ENCODE results near the gene GOLPH3. TPM values are rescaled to one million over a fixed set of nuclear protein-coding genes. Genes with fewer than 3 reads are reported as not detected.
A peak's percentile ranks its signal among the peaks of the same experiment; 100 is the strongest.

GOLPH3 gene
- total and polyA plus RNA-seq, 5 donors, result 40.4 to 76.4 (median 56.2) TPM

DNA sequence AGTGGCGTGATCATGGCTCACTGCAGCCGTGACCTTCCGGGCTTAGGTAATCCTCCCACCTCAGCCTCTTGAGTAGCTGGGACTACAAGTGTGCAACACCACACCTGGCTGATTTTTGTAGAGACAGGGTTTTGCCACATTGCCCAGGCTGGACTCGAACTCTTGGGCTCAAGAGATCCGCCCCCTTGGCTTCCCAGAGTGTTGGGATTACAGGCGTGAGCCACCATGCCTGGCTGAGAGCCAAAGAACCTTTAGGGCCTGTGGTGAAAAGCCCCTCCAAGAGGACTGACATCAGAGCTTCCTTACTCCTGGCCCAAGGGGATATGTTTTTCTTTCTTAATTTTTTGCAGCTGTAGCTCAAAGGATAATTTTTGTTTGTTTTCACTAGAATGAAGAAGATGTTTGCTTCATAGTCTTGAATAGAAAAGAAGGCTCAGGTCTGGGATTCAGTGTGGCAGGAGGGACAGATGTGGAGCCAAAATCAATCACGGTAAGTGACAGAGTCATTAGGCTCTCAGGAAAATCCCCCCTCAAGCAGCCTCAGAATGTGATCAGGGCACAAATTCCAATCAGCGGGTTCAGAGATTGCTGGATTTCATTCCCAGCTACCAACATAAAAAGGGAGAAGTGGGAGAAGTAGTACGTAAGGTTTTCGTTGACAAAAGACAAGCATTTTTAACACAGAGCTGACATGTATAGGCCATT lies 77.1 kb downstream of the GOLPH3 start:
- 87% methylated on average over 10 of the region's 10 CpGs for WGBS
- Histone ChIP-seq H3K27ac (ENCODE audit: low read length) (no peak overlapping the region), H3K4me1 (ENCODE audit: control insufficient read depth, insufficient read depth, low read length) (peaks cover 11% of the 10 kb centered on the region), H3K4me3 (ENCODE audit: low read length) (no peak overlapping the region), H3K27me3 (ENCODE audit: control insufficient read depth, insufficient read depth) (no peaks in the 10 kb centered on the region), H3K9me3 (ENCODE audit: control insufficient read depth, low read length) (peaks cover 4% of the 10 kb centered on the region)
- intact Hi-C loops (cut with DNase I), result loop anchor here in 2 of 4 donors (5.0 to 10.0 kb wide), 2 partner anchors 270 to 512 kb away; no protein-coding TSS in a partner anchor
- ATAC-seq, result no peak
- DNase-seq, result no peak

DNA sequence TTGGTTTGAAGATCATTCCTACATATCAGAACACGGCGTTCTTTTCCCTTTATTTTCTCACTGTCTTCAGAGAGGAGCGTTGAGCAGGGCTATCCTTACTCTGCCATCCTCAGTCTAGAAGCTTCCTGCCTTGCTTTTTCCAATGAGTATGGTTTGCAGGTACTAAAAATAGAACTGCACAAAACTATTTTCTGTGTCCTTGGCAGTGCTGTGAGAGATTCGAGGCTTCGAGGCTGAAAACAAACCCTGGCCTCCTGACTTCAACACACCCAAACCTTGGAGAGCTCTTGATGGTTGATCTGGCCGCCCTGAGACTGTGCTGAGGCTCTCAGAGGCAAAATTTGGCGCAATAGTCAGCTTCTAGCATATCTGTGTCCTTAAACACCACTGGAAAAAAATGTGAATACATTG lies 78.9 kb downstream of the GOLPH3 start:
- Histone ChIP-seq H3K4me1 (ENCODE audit: control insufficient read depth, insufficient read depth, low read length) (peaks cover 9% of the 10 kb centered on the region), H3K27me3 (ENCODE audit: control insufficient read depth, insufficient read depth) (no peaks in the 10 kb centered on the region), H3K4me3 (ENCODE audit: low read length) (no peak overlapping the region), H3K27ac (ENCODE audit: low read length) (peak overlapping the region; percentile 16), H3K9me3 (ENCODE audit: control insufficient read depth, low read length) (peaks cover 4% of the 10 kb centered on the region)
- 43% methylated on average over 7 of the region's 7 CpGs for WGBS
- intact Hi-C loops (cut with DNase I), result loop anchor here in 2 of 4 donors (5.0 to 10.0 kb wide), 2 partner anchors 268 to 510 kb away; no protein-coding TSS in a partner anchor
- ATAC-seq (no peak), DNase-seq (no peak)

GRCh38 chr5:32094691-32095090 lies 79.4 kb downstream of the GOLPH3 start:
- Histone ChIP-seq H3K27me3 (ENCODE audit: control insufficient read depth, insufficient read depth) (no peaks in the 10 kb centered on the region), H3K27ac (ENCODE audit: low read length) (no peak overlapping the region), H3K4me1 (ENCODE audit: control insufficient read depth, insufficient read depth, low read length) (peaks cover 8% of the 10 kb centered on the region), H3K9me3 (ENCODE audit: control insufficient read depth, low read length) (peaks cover 2% of the 10 kb centered on the region), H3K4me3 (ENCODE audit: low read length) (no peak overlapping the region)
- intact Hi-C loops (cut with DNase I), result loop anchor here in 3 of 4 donors (5.0 to 10.0 kb wide), 3 partner anchors 267 to 512 kb away; no protein-coding TSS in a partner anchor
- no peak for DNase-seq
- ATAC-seq, result no peak
- WGBS, result 93% methylated on average over 5 of the region's 5 CpGs

DNA sequence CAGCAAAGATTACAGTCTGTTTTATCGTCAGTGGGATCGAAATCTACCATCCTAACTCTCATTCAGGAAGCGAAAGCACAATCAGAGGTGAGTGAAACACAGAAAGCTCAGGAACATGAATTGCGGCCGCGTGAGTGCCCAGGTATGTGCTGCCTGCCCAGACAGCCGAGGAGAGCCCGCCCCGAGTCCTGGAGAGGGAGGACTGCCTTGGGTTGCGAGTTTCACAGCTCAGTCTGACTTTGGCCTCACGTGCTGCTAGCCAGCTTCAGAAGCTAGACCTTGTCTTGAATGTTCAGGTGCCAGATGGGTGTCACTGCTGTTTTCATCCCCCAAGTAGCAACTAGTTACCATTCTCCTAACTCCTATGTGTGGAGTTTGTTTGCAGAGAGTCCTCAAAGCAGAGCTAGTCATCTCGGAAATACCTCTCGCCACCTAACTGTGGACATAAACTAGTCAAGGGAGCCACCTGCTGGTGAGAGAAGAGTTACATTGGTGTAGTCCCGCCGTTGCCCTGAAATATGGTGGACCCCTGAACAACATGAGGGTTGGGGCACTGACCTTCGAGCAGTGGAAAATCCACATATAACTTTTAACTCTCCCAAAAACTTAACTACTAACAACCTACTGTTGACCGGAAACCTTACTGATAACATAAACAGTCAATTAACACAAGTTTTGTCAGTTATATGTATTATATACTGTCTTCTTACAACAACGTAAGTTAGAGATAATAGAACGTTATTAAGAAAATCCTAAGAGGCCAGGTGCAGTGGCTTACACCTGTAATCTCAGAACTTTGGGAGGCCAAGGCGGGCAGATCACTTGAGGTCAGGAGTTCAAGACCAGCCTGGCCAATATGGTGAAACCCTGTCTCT lies 80.9 kb downstream of the GOLPH3 start:
- 53% methylated on average over 20 of the region's 20 CpGs for WGBS
- DNase-seq, result peak in 2 of 3 donors; percentile 53 to 63

DNA sequence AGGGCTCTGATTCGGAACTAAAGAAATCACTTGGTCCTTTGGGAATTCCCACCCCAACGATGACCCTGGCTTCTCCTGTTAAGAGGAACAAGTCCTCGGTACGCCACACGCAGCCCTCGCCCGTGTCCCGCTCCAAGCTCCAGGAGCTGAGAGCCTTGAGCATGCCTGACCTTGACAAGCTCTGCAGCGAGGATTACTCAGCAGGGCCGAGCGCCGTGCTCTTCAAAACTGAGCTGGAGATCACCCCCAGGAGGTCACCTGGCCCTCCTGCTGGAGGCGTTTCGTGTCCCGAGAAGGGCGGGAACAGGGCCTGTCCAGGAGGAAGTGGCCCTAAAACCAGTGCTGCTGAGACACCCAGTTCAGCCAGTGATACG lies 83.4 kb downstream of the GOLPH3 start:
- peaks cover 8% of the 10 kb centered on the region for H3K4me1 ChIP-seq (ENCODE audit: control insufficient read depth, insufficient read depth, low read length)
- H3K27me3 ChIP-seq (ENCODE audit: control insufficient read depth, insufficient read depth), result no peaks in the 10 kb centered on the region
- DNase-seq (peak in 1 of 3 donors; percentile 55), ATAC-seq (no peak)
- no peak overlapping the region for H3K27ac ChIP-seq (ENCODE audit: low read length)
- intact Hi-C loops (cut with DNase I), result loop anchor here in 2 of 4 donors (5.0 to 10.0 kb wide), 2 partner anchors 506 to 508 kb away; no protein-coding TSS in a partner anchor
- peaks cover 2% of the 10 kb centered on the region for H3K9me3 ChIP-seq (ENCODE audit: control insufficient read depth, low read length)
- WGBS, result 90% methylated on average over 17 of the region's 17 CpGs
- H3K4me3 ChIP-seq (ENCODE audit: low read length), result no peak overlapping the region

More for the DNA sequence above, 80.9 kb downstream of the GOLPH3 start:
- H3K4me1 ChIP-seq (ENCODE audit: control insufficient read depth, insufficient read depth, low read length), result peaks cover 8% of the 10 kb centered on the region
- intact Hi-C loops (cut with DNase I), result loop anchor here in 2 of 4 donors (5.0 to 10.0 kb wide), 2 partner anchors 508 to 511 kb away; no protein-coding TSS in a partner anchor
- peak; percentile 76 to 77 for ATAC-seq
- H3K9me3 ChIP-seq (ENCODE audit: control insufficient read depth, low read length), result peaks cover 2% of the 10 kb centered on the region
- H3K27me3 ChIP-seq (ENCODE audit: control insufficient read depth, insufficient read depth), result no peaks in the 10 kb centered on the region
- H3K4me3 ChIP-seq (ENCODE audit: low read length), result no peak overlapping the region
- no peak overlapping the region for H3K27ac ChIP-seq (ENCODE audit: low read length)

DNA sequence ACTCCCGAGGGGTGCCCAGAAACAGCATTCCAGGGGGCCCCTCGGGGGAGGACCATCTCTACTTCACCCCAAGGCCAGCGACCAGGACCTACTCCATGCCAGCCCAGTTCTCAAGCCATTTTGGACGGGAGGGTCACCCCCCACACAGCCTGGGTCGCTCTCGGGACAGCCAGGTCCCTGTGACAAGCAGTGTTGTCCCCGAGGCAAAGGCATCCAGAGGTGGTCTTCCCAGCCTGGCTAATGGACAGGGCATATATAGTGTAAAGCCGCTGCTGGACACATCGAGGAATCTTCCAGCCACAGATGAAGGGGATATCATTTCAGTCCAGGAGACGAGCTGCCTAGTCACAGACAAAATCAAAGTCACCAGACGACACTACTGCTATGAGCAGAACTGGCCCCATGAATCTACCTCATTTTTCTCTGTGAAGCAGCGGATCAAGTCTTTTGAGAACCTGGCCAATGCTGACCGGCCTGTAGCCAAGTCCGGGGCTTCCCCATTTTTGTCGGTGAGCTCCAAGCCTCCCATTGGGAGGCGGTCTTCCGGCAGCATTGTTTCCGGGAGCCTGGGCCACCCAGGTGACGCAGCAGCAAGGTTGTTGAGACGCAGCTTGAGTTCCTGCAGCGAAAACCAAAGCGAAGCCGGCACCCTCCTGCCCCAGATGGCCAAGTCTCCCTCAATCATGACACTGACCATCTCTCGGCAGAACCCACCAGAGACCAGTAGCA lies 83.9 kb downstream of the GOLPH3 start:
- ATAC-seq (no peak), DNase-seq (no peak)
- Histone ChIP-seq H3K27ac (ENCODE audit: low read length) (no peak overlapping the region), H3K9me3 (ENCODE audit: control insufficient read depth, low read length) (peaks cover 2% of the 10 kb centered on the region), H3K4me3 (ENCODE audit: low read length) (no peak overlapping the region), H3K4me1 (ENCODE audit: control insufficient read depth, insufficient read depth, low read length) (peaks cover 6% of the 10 kb centered on the region), H3K27me3 (ENCODE audit: control insufficient read depth, insufficient read depth) (no peaks in the 10 kb centered on the region)
- intact Hi-C loops (cut with DNase I), result loop anchor here in 2 of 4 donors (5.0 to 10.0 kb wide), 2 partner anchors 505 to 508 kb away; no protein-coding TSS in a partner anchor
- 90% methylated on average over 24 of the region's 24 CpGs for WGBS

DNA sequence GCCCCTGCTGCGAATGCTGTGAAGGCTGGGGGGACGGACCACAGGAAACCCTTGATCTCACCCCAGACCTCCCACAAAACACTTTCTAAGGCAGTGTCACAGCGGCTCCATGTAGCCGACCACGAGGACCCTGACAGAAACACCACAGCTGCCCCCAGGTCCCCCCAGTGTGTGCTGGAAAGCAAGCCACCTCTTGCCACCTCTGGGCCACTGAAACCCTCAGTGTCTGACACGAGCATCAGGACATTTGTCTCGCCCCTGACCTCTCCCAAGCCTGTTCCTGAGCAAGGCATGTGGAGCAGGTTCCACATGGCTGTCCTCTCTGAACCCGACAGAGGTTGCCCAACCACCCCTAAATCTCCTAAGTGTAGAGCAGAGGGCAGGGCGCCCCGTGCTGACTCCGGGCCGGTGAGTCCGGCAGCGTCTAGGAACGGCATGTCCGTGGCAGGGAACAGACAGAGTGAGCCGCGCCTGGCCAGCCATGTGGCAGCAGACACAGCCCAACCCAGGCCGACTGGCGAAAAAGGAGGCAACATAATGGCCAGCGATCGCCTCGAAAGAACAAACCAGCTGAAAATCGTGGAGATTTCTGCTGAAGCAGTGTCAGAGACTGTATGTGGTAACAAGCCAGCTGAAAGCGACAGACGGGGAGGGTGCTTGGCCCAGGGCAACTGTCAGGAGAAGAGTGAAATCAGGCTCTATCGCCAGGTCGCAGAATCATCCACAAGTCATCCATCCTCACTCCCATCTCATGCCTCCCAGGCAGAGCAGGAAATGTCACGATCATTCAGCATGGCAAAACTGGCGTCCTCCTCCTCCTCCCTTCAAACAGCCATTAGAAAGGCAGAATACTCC lies 84.7 kb downstream of the GOLPH3 start:
- Histone ChIP-seq H3K27ac (ENCODE audit: low read length) (no peak overlapping the region), H3K27me3 (ENCODE audit: control insufficient read depth, insufficient read depth) (no peaks in the 10 kb centered on the region), H3K4me3 (ENCODE audit: low read length) (no peak overlapping the region), H3K9me3 (ENCODE audit: control insufficient read depth, low read length) (peaks cover 2% of the 10 kb centered on the region), H3K4me1 (ENCODE audit: control insufficient read depth, insufficient read depth, low read length) (peaks cover 3% of the 10 kb centered on the region)
- WGBS, result 90% methylated on average over 30 of the region's 30 CpGs
- DNase-seq (no peak), ATAC-seq (no peak)
- intact Hi-C loops (cut with DNase I), result loop anchor here in 2 of 4 donors (10.0 kb wide), 2 partner anchors 515 to 525 kb away; no protein-coding TSS in a partner anchor

DNA sequence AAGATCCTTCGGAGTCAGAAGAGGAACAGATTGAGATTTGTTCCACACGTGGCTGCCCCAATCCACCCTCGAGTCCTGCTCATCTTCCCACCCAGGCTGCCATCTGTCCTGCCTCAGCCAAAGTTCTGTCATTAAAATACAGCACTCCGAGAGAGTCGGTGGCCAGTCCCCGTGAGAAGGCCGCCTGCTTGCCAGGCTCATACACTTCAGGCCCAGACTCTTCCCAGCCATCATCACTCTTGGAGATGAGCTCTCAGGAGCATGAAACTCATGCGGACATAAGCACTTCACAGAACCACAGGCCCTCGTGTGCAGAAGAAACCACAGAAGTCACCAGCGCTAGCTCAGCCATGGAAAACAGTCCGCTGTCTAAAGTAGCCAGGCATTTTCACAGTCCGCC lies 85.9 kb downstream of the GOLPH3 start:
- Histone ChIP-seq H3K4me3 (ENCODE audit: low read length) (no peak overlapping the region), H3K9me3 (ENCODE audit: control insufficient read depth, low read length) (peaks cover 2% of the 10 kb centered on the region), H3K4me1 (ENCODE audit: control insufficient read depth, insufficient read depth, low read length) (peaks cover 3% of the 10 kb centered on the region), H3K27me3 (ENCODE audit: control insufficient read depth, insufficient read depth) (no peaks in the 10 kb centered on the region), H3K27ac (ENCODE audit: low read length) (no peak overlapping the region)
- 86% methylated on average over 12 of the region's 12 CpGs for WGBS
- intact Hi-C loops (cut with DNase I), result loop anchor here in 2 of 4 donors (10.0 kb wide), 2 partner anchors 513 to 523 kb away; no protein-coding TSS in a partner anchor
- no peak for DNase-seq
- ATAC-seq, result no peak

- H3K27ac ChIP-seq (ENCODE audit: low read length), result no peak overlapping the region
Measured at GRCh38 chr5:32087086-32088082, 86.7 kb downstream of the GOLPH3 start.

More at GRCh38 chr5:32087086-32088082, 86.7 kb downstream of the GOLPH3 start:
- ATAC-seq, result no peak
- H3K9me3 ChIP-seq (ENCODE audit: control insufficient read depth, low read length), result no peaks in the 10 kb centered on the region
- no peak overlapping the region for H3K4me3 ChIP-seq (ENCODE audit: low read length)
- no peaks in the 10 kb centered on the region for H3K4me1 ChIP-seq (ENCODE audit: control insufficient read depth, insufficient read depth, low read length)
- no peaks in the 10 kb centered on the region for H3K27me3 ChIP-seq (ENCODE audit: control insufficient read depth, insufficient read depth)
- intact Hi-C loops (cut with DNase I), result loop anchor here in 2 of 4 donors (10.0 kb wide), 2 partner anchors 513 to 523 kb away; no protein-coding TSS in a partner anchor
- WGBS, result 91% methylated on average over 24 of the region's 24 CpGs
- DNase-seq, result no peak
